ENCODE results near the gene RSU1. TPM values are rescaled to one million over a fixed set of nuclear protein-coding genes. Genes with fewer than 3 reads are reported as not detected.

Gene RSU1
- total RNA-seq, 1 donor from 2014 or later = 142 TPM

DNA sequence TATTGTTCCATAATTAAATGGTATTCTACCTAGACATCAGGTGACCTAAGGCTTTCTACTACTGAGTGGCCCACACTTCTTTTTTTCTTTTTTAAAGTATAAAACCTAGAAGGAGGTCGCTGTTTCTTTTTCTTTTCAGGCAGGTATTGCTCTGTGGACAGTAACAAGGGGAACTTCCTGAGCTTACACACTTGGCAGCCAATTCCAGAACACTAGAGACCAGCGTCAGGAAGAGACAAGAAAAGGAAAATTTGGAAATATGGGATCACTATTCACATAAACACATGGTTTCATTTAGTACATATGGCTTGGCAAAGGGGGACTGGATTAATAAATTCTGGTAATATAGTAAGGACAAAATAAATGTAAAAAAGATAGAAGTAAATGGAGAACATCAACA lies 141.9 kb downstream of the RSU1 start:
- no peaks in the 10 kb centered on the region for H3K27me3 ChIP-seq (ENCODE audit: insufficient read depth, low read length)
- H3K79me2 ChIP-seq (ENCODE audit: insufficient read depth, low read length) = peaks cover 5% of the 10 kb centered on the region
- no peak overlapping the region for H3K9ac ChIP-seq (ENCODE audit: low read length)
- no peak for TF ChIP-seq EZH2 (IDR thresholded peaks at IDR 0.05; ENCODE audit: insufficient read depth, low read length)
- TF ChIP-seq, protein P1, sequence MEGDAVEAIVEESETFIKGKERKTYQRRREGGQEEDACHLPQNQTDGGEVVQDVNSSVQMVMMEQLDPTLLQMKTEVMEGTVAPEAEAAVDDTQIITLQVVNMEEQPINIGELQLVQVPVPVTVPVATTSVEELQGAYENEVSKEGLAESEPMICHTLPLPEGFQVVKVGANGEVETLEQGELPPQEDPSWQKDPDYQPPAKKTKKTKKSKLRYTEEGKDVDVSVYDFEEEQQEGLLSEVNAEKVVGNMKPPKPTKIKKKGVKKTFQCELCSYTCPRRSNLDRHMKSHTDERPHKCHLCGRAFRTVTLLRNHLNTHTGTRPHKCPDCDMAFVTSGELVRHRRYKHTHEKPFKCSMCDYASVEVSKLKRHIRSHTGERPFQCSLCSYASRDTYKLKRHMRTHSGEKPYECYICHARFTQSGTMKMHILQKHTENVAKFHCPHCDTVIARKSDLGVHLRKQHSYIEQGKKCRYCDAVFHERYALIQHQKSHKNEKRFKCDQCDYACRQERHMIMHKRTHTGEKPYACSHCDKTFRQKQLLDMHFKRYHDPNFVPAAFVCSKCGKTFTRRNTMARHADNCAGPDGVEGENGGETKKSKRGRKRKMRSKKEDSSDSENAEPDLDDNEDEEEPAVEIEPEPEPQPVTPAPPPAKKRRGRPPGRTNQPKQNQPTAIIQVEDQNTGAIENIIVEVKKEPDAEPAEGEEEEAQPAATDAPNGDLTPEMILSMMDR (IDR thresholded peaks at IDR 0.05; ENCODE audit: insufficient read depth, low read depth, low read length) = no peak
- FAIRE-seq (no peak), DNase-seq (ENCODE audit: low read depth) (no peak)
- Mint-ChIP-seq H3K4me1 (ENCODE audit: low read depth, unreplicated experiment) (peaks cover under 1% of the 10 kb centered on the region), H3K9me3 (ENCODE audit: unreplicated experiment) (no peaks in the 10 kb centered on the region), H3K27me3 (ENCODE audit: low read depth, unreplicated experiment) (no peaks in the 10 kb centered on the region), H3K27ac (ENCODE audit: unreplicated experiment) (no peak overlapping the region), H3K4me3 (ENCODE audit: unreplicated experiment) (no peak overlapping the region), H3K36me3 (ENCODE audit: low read depth, unreplicated experiment) (peaks cover 8% of the 10 kb centered on the region)
- H3K9me3 ChIP-seq (ENCODE audit: insufficient read depth, low read depth, low read length) = no peaks in the 10 kb centered on the region
- no peak overlapping the region for H3K27ac ChIP-seq (ENCODE audit: low read depth, low read length)
- no peak overlapping the region for H2AFZ ChIP-seq (ENCODE audit: low read depth, low read length)
- no peak overlapping the region for H3K4me2 ChIP-seq (ENCODE audit: low read length)
- peaks cover 62% of the 10 kb centered on the region for H4K20me1 ChIP-seq (ENCODE audit: insufficient read depth, low read length)
- H3K4me1 ChIP-seq (ENCODE audit: insufficient read depth, low read length) = no peaks in the 10 kb centered on the region
- no peak overlapping the region for H3K4me3 ChIP-seq (ENCODE audit: insufficient read depth, low read depth, low read length)
- H3K36me3 ChIP-seq (ENCODE audit: insufficient read depth, low read length) = no peaks in the 10 kb centered on the region

DNA sequence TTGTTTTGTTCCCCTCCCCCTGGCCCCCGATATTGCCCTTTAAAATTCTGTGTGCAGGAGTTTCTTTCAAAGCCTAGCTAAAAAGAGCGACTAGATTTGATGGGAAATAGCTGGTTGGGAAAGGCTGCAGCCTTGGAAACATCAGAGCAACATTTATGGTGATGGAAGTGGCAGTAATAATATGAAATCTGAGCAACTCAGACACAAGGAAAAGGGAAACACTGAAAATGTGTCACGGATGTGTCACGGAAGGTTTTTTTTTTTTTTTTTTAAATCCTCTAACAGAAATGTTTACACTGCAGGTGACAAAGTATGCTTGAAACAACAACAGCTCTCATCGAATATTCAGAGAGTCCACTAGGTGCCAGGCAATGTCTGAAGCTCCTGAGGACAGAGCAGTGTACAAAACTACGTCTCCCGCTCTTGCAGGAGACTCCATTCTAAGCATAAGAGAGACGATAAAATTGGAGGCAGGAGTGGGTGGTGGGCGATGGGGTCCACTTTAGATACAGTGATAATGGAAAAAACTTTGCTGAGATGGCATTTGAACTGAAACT lies 143.0 kb downstream of the RSU1 start:
- H3K9ac ChIP-seq (ENCODE audit: low read length) = no peak overlapping the region
- Mint-ChIP-seq H3K27me3 (ENCODE audit: low read depth, unreplicated experiment) (no peaks in the 10 kb centered on the region), H3K4me1 (ENCODE audit: low read depth, unreplicated experiment) (no peaks in the 10 kb centered on the region), H3K4me3 (ENCODE audit: unreplicated experiment) (no peak overlapping the region), H3K36me3 (ENCODE audit: low read depth, unreplicated experiment) (peaks cover 7% of the 10 kb centered on the region), H3K27ac (ENCODE audit: unreplicated experiment) (no peak overlapping the region), H3K9me3 (ENCODE audit: unreplicated experiment) (no peaks in the 10 kb centered on the region)
- no peak for DNase-seq (ENCODE audit: low read depth)
- H3K4me1 ChIP-seq (ENCODE audit: insufficient read depth, low read length) = no peaks in the 10 kb centered on the region
- no peak overlapping the region for H2AFZ ChIP-seq (ENCODE audit: low read depth, low read length)
- H3K79me2 ChIP-seq (ENCODE audit: insufficient read depth, low read length) = peaks cover 5% of the 10 kb centered on the region
- no peaks in the 10 kb centered on the region for H3K9me3 ChIP-seq (ENCODE audit: insufficient read depth, low read depth, low read length)
- H3K4me3 ChIP-seq (ENCODE audit: insufficient read depth, low read depth, low read length) = no peak overlapping the region
- TF ChIP-seq, protein P1 (IDR thresholded peaks at IDR 0.05; ENCODE audit: insufficient read depth, low read depth, low read length) = no peak
- TF ChIP-seq EZH2 (IDR thresholded peaks at IDR 0.05; ENCODE audit: insufficient read depth, low read length) = no peak
- H3K4me2 ChIP-seq (ENCODE audit: low read length) = no peak overlapping the region
- H3K36me3 ChIP-seq (ENCODE audit: insufficient read depth, low read length) = no peaks in the 10 kb centered on the region
- peaks cover 69% of the 10 kb centered on the region for H4K20me1 ChIP-seq (ENCODE audit: insufficient read depth, low read length)
- no peak for FAIRE-seq
- H3K27ac ChIP-seq (ENCODE audit: low read depth, low read length) = no peak overlapping the region
- H3K27me3 ChIP-seq (ENCODE audit: insufficient read depth, low read length) = no peaks in the 10 kb centered on the region

DNA sequence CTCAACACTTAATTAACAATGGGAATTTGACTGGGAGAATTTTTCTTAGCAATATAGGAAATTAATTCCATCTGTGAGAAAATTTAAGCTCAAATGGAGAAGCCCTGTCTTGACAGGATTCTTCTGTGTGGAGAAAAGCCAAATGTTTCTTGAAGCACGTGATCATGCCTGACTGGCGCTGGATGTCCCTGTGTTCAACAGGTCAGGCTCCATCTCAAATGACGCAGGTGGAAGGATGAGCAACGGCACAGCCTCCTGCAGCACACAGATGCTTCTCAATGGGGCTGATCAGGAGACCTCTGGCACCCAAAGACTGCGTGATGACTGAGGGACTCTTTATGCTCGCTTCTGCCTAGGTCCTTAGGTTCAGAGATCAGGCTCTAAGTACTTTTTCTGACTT lies 143.8 kb downstream of the RSU1 start:
- H3K27me3 ChIP-seq (ENCODE audit: insufficient read depth, low read length) = no peaks in the 10 kb centered on the region
- no peak overlapping the region for H3K4me2 ChIP-seq (ENCODE audit: low read length)
- Mint-ChIP-seq H3K36me3 (ENCODE audit: low read depth, unreplicated experiment) (peaks cover 7% of the 10 kb centered on the region), H3K4me1 (ENCODE audit: low read depth, unreplicated experiment) (no peaks in the 10 kb centered on the region), H3K27me3 (ENCODE audit: low read depth, unreplicated experiment) (no peaks in the 10 kb centered on the region), H3K4me3 (ENCODE audit: unreplicated experiment) (no peak overlapping the region), H3K9me3 (ENCODE audit: unreplicated experiment) (no peaks in the 10 kb centered on the region), H3K27ac (ENCODE audit: unreplicated experiment) (no peak overlapping the region)
- H4K20me1 ChIP-seq (ENCODE audit: insufficient read depth, low read length) = peaks cover 70% of the 10 kb centered on the region
- no peak overlapping the region for H3K9ac ChIP-seq (ENCODE audit: low read length)
- no peak for DNase-seq (ENCODE audit: low read depth)
- no peak for FAIRE-seq
- no peak overlapping the region for H3K4me3 ChIP-seq (ENCODE audit: insufficient read depth, low read depth, low read length)
- TF ChIP-seq, protein P1 (IDR thresholded peaks at IDR 0.05; ENCODE audit: insufficient read depth, low read depth, low read length) = no peak
- no peak for TF ChIP-seq EZH2 (IDR thresholded peaks at IDR 0.05; ENCODE audit: insufficient read depth, low read length)
- no peak overlapping the region for H2AFZ ChIP-seq (ENCODE audit: low read depth, low read length)
- H3K27ac ChIP-seq (ENCODE audit: low read depth, low read length) = no peak overlapping the region
- peaks cover 3% of the 10 kb centered on the region for H3K36me3 ChIP-seq (ENCODE audit: insufficient read depth, low read length)
- H3K79me2 ChIP-seq (ENCODE audit: insufficient read depth, low read length) = peaks cover 5% of the 10 kb centered on the region
- no peaks in the 10 kb centered on the region for H3K9me3 ChIP-seq (ENCODE audit: insufficient read depth, low read depth, low read length)
- no peaks in the 10 kb centered on the region for H3K4me1 ChIP-seq (ENCODE audit: insufficient read depth, low read length)

Measured in astrocyte (in vitro differentiated cells and primary cell).